HG03575 (cell line): Measurements from ENCODE around the gene CTU1.

Experiments
- ATAC-seq: cut with Tn5 transposase; IDR thresholded peaks from one replicate; pipeline ENCODE4 v1.9.1; 2021; ENCODE audit not compliant: unreplicated experiment, insufficient number of reproducible peaks, low FRiP score; ENCODE audit errors: extremely low read depth

The CTU1 gene

DNA sequence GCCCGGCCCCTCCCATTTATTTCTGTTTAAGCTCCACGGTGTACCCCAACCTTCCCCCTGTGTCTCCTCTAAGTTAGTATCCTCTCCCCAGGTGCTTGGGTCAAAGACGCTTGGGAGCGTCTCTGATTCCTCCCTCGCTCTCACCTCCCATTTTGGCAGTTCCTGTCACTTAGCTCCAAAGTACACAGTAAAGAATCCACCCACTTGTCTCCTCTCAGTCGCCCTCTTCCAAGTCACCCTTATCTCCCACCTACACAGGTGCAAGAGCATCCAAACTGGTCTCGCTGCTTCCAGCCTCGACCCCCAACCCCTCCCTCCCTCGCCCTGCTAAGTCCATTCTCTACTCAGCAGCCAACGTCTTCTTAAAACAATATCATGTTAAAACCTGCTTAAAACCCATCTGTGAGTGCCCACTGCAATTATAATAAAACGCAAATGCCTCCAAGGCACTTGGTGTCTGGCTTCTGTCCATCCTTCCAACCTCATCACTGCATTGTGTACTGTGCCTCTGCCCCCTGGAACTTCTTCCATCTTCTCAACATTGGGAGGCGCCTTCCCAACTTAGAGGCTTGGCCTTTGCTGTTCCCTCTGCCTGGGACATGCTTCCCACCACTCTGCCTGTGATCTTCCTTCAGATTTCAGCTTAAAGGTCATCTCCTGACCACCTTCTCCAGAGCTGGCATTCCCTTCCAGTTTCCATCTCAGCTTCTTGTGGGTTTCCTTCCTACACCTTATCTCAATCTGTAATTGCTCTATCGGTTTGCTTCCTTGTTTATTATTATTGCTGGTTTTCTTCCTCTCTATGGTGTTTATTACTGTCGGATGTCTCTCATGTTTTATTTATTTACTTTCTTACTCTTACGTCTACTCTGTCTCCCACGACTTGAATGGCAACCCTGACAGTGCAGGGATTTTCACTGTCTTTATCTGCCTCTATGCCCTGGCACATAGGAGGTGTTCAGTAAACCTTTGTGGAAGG is 16.0 kb downstream of the CTU1 start:
- ATAC-seq = no peak

DNA sequence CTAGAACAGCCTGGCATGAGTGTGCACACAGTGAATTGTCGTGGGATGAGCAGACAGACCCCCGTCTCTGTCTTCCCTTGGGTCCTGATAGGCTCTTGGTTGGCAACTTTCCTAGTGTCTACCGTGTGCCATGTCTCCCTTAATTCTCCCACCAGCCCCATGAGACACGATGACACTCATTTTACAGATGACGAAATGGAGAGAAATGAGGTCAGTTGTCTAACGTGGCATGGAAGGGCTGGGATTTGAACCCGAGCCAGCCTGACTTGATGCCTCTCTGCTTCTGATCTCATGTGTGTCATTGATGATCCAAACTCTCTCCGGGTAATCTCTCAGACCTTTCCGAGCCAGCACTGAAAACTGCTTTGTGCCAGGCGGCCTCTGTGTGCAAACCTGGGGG is 17.1 kb downstream of the CTU1 start:
- ATAC-seq = no peak

DNA sequence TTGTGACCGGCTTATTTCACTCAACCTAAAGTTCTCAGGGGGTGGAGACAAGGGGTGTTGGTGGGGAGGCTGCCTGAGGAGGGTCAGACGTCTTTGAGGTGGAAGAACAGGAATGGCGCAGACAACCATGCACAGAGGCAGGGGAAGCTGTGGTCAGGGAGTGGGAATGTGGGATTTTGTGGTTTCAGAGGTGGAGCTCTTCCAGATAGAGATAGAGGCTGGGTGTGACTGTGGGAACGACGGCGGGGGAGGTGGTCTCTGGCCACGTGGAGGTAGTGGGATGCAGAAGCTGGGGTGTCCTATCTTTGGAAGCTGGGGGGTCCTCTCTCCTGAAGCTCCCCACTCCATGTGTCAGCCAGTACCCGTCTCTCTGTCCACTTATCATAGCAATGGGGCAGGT is 17.7 kb downstream of the CTU1 start:
- ATAC-seq = no peak

DNA sequence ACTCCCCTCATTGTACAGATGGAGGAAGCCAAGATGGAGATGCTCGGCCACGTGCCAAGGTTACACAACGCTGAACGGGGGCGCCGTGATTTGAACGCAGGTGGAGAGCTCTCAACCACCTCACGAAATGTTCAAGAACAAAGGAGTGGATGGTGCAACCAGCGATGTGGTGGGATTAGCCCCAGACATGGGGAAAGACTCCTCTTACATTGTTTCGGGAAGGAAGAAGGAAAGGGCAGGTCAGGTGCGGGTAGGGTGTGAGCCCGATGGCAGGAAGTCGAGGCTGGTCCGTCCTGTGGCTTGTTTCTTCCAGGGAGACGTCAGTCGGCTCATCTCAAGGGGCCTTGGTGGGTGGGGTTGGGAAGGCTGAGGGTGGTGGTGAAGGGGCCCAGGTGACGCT is 18.4 kb downstream of the CTU1 start:
- no peak for ATAC-seq

DNA sequence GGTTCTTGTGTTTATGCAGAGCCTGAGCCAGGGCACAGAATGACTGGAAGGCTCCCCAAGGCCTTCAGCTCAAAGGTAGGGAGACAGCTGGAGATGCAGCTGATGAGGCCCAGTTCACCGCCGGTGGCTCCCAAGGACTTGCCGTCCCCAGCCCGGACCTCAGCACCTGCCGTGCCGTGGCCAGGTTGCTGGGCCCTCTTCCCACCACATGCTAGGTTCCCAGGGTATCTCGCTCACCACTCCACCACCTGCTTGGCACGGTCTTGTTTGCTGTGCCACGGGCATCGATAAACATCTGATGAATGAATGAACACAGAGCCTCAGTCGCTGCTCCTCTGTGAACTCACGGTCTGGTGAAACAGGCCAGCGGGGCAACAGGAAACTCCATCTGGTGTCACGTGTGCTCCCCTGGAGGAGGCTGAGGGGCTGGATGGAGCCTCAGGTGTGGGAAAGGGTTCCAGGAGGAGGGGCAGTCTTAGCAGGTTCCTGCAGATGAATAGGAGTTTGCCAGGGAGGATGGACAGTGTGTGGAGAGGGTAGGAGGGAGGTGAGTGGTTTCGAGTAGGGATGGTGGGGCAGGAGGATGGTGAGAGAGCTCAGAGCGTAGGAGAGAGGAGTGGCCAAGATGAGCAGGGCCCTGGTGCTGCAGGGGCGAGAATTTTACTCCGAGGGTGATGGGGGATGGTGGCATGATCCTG is 21.9 kb downstream of the CTU1 start:
- ATAC-seq = no peak

DNA sequence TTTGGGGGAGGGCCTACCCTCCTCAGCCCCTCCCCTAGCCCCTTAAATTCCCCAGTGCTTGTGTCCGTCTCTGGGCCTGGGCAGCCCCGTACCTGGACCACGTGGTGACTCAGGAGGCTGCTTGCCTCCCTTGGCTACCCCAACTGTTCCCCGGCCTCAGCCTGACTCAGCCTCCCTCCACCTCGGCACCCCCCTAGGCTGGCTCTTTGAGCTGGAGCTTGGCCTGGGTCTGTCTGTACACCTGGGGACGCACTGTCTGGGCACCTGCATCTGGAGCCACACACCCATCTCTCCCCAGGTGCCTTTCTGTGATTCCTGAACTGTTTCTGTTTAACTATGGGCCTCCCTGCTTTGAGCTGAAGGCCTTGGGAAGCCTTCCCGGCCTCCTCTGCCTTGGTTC is 23.7 kb downstream of the CTU1 start:
- no peak for ATAC-seq

DNA sequence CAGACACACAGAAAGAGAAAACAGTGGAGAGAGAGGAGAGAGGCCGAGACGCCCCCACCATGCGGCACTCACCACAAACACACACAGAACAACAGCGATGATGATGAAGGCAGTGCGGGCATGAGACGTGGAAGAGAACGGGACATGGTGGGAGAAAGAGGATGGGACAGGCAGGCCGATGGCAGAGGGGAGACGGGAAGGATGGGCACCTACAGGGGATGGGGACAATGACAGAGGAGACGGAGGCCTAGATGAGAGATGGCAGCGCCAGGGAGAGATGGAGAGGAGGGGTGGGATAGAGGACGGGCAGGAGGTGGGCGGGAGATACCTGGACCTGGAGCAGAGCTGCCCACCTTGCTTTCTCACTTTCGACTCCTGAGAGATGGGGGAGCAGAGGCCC is 24.4 kb downstream of the CTU1 start:
- no peak for ATAC-seq

DNA sequence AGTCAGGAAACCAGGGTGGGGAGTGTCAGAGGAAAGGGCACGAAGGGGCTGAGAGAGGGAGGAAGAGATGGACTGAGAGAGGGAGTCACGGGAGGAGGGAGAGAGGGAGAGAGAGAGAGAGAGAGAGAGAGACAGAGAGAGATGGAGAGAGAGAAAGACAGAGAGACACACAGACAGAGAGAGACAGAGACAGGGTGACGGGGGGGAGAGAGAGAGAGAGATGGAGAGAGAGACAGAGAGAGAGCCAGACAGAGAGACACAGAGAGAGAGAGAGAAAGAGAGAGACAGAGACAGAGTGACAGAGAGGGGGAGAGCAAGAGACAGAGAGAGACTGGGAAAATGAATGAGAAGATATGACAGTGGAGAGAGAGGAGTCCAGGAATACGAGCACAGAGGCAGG is 25.0 kb downstream of the CTU1 start:
- no peak for ATAC-seq

DNA sequence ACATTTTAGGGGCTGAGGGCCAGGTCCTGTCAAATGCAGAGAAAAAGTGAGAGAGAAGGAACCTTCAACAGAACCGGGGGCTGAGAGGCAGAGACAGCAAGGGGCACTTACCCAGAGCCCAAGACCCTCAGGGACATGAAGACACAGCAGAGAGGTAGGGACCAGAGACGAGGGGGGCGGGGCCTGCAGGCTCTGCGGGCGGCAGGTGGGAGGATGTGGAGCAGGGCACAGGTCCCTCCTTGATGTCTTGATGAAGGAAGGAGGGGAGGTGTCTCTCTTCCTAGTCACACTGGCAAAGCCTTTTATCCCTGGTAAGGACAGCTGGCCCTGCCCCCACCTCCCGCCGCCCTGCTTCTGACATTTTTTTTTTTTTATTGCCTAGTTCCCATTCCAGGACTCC is 25.6 kb downstream of the CTU1 start, which contains the start of gene KLK14:
Gene KLK14 (minus strand): TSS at position 277 of the 400 bp plus-strand sequence. CDS start 273 bp downstream, at position 4.
- ATAC-seq = no peak

DNA sequence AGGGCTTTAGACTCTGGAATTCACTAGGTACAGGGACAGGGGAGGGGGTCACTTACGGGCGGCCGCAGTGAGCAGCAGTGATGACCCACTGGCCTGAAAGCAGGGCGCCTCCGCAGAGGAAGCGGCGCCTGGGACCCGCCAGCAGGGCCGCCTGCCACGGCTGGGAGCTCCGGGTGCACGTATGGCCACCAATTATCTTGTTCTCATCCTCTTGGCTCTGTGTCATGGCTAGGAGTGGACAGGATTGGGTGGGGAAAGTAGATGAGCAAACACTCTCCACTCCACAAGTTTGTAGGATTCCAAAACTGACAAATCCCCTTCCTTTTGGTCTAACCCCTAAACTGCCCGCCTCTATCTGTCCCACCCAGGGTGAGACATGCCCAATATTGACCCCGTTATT is 26.7 kb downstream of the CTU1 start:
- ATAC-seq = no peak

DNA sequence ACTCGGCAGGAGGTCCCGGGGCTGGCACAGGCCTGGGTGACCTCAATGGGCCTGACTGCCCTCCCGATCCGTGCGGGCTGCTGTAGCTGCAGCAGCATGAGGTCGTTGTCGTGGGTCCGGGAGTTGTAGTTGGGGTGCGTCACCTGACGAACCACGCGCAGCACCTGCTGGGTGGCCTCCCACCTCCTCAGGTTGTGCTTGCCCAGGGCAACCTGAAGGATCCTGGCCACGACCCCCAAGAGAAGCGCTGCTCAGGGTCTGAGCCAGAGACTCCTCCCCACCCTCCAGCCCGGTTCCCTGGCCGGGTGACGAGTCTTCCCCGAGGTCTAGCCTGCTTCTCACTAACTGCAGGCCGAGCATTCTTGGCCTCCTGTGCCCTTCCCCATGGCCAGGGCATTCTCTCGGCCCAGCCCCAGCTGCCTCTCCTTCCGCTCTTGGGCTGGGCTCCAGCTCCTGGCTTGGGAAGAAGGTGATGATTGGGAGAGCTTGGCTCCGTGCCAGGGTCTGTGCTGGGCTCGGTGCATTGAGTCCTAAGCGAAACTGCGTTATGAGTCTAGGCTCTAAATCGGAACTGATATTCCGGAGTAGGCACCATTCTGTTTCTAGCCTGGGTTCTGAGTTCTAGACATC is 28.6 kb downstream of the CTU1 start:
- ATAC-seq = no peak

DNA sequence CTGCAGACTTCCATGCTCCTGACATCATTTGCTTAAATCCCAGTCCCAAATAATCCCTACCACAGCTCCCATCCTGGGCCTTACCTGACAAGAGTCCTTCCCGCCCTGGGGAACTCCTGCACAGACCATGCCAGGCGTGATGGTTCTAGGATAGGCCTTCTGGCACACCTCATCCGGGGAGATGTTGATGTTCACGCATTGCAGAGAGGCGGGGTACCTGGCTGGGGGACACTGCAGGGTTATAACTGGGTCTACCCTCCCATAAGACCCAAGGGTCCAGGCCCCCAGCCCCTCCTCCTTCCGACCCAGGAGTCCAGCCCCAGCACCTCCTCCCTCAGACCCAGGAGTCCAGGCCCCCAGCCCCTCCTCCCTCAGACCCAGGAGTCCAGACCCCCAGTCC is 29.5 kb downstream of the CTU1 start:
- ATAC-seq = no peak

DNA sequence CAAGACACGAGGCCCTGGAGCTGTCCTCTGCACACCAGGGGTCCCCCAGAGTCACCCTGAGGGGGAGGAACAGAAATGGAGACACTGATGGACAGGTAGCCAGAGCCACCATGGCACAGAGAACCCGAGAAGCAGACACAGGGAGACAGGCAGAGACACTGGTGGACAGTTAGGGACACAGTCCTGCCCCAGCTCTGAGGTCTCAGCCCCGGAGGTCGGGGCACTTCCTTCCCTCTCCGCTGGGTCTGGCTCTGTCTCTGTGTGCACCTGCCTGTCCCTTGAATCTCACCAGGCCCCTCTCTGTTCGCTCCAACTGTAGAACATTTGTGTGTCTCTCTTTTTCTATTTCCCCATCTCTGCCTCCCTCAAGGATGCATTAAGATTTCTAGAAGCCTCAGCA is 30.1 kb downstream of the CTU1 start:
- ATAC-seq = no peak

DNA sequence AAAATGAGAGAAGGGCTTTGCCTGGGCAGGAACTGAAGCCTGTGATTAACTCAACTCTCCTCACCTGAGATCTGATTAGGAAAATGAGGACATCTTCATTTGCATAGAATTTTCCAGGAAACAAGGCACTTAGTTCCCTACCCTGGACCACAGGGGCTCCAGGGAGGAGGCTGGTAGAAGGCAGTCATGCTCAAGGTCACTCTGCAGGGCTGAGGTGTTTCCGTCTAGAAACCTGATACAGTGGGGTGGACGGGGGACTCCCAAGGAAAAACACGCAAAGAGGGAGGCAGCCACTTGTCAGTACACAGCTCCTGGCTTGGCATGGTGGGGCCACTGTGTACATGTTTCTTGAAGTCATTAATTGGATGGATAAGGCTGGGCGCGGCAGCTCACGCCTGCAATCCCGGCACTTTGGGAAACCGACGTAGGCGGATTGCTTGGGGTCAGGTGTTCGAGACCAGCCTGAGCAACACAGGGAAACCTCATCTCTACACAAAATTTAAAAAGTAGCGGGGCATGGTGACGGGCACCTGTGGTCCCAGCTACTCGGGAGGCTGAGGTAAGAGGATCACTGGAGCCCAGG is 31.5 kb downstream of the CTU1 start:
- no peak for ATAC-seq

DNA sequence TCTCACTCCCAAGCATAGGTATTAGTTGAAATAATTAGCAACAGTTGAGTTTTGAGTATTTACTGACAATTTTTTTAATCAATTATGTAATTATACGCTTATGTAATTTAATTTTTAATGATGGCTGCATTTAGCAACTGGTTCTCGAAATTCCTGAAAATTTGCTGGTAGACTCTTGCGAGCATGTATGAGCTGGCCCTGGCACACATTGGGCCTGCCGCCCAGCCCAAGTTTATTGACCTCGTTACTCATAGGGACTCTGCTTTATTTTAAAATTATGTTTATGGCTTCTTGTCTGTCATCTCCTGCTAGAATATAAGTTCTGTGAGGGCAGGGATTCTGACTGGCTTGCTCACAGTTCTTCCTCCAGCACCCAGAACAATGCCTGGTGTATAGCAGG is 32.2 kb downstream of the CTU1 start:
- ATAC-seq = no peak

DNA sequence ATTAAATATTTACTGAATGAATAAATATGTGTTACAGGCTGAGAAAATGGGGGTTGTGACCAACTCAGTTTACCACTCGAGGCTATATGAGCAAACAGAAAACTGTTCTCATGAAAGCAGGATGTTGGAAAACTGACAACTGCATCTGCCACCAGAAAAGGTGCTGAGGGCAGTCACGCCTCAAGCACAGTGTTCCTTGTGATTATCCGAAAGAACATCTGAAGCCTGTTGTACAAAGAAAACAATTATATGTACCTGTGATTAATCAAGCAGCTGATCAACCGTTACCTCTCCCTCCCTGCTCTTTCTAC is 37.2 kb downstream of the CTU1 start:
- no peak for ATAC-seq

DNA sequence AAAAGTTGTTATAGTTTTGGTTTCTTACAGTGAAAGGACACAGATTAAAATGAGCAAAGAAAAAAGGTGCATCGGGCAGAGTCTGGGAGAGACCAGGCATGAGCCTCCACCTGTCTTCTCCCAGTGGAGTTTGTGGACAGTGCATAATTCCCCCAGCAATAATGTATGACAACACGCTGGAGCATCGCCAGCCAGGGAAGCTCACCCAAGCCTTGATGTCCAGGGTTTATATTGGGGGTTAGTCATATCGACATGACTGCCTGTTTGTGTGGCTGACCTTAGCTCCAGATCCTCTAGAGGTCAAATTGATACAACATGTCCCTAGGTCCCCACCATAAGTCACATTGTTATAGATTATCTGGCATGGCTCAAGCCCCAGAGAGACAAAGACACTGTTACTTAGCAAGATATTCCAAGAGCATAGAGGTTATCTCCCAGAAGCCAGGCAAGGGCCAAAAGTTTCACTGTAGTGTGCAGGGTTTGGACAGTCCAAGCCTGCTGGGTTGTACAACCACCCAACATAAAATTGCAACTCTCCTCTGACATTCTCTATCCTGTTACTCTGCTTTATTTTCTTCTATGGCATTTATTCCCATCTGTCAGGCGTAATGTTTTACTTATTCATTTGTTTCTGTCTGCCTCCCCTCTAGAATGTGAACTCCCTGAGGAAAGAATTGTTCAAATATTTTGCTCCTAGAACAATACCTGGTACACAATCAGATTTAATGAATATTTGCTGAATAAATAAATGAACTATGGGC is 37.7 kb downstream of the CTU1 start:
- no peak for ATAC-seq

DNA sequence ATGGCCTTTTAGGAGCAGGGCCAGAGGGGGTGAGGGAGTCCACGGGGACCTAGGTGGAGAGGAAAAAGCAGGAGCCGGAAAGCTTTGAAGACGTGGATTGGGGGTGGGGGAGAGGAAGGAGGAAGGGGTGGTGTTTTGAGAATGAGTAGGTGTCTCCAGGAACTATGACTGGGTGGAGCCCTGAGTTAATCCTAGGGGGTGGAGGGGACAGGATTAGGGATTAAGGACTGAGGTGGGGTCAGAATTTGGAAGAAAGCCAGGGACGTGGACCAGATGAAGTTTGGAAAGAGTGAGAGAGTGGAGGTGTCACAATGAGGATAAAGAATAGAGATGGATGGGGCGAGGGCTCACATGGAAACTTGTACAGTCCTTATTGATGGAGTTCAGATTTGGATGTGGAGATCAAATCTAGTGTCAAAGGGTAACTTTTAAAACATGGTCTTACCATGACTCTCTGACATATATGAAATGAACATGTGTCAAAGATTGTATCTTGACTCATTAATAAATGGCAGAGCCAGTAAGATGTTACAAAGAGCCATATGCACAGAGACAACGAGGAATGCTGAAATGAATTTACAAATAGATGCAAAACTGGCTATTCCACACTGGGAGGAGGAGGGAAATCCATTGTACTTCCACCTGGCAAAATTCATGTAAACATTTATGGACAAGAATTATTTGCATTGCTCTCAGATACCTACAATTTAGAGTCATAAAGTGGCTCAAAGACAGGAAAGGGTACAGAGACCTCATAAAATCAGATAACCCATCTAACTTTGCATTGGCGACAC is 41.6 kb downstream of the CTU1 start:
- ATAC-seq = no peak
